HCT116 (cell line): Measurements from ENCODE around the gene ELF5. TPM values are rescaled to one million over a fixed set of nuclear protein-coding genes. Genes with fewer than 3 reads are reported as not detected.

Experiments
- ATAC-seq: fragments of 200-7000 bp; cut with Tn5 transposase; 2 replicates; pipeline ENCODE4 v1.9.1; 2020; ENCODE audit warnings: mild to moderate bottlenecking, moderate library complexity
- BruUV-seq: library from RNA; stranded (reverse); fragments of 400-500 nt; replicated peaks from 2 replicates; lab custom pipeline; 2021; lab: Mats Ljungman, UMichigan
- CTCF ChIA-PET: fragments of 300-600 bp; sonication (Branson Sonifier 250); formaldehyde crosslinking; loops from one replicate; lab custom pipeline; 2021; ENCODE audit warnings: antibody characterized with exemption; lab: Charles Lee
- POLR2A ChIA-PET: fragments of 300-600, 350-600 bp; sonication (Branson Sonifier 250); formaldehyde crosslinking; loops from one replicate; lab custom pipeline; 2021; ENCODE audit warnings: antibody characterized with exemption; lab: Charles Lee
- RAD21 ChIA-PET, 2 experiments: fragments of 300-600 bp; sonication (Branson Sonifier 250); formaldehyde crosslinking; loops; one replicate each; lab custom pipeline; 2023; ENCODE audit warnings: low total read pairs in 2 of 2; ENCODE audit not compliant: uncharacterized antibody in 2 of 2, unreplicated experiment in 2 of 2, low non-redundant PET in 1 of 2; lab: Charles Lee
- DNase-seq: peaks from one replicate; pipeline ENCODE4 v3.0.0-alpha.2; 2010; ENCODE audit warnings: low read depth, low spot score
- H2AFZ ChIP-seq: fragments of 200-600 bp; shearing (Covaris generic), sonication (generic); 2 replicates; pipeline ENCODE4 v1.6.1; 2017; ENCODE audit warnings: low read depth, mixed run types, mixed read lengths, antibody characterized with exemption, low read length; ENCODE audit not compliant: poor library complexity, severe bottlenecking
- H3K27ac ChIP-seq: 2 replicates; pipeline ENCODE4 v1.5.1; 2012; ENCODE audit warnings: low read depth, low read length
- H3K27me3 ChIP-seq: fragments of 200-600 bp; sonication (generic); 2 replicates; pipeline ENCODE4 v1.6.1; 2016; ENCODE audit warnings: mixed run types, low read length, mixed read lengths; ENCODE audit not compliant: insufficient read depth
- H3K36me3 ChIP-seq, 2 experiments: fragments of 200-500 bp in 1 of 2; fragments of 200-600 bp in 1 of 2; sonication (Bioruptor generic) in 1 of 2; sonication (generic) in 1 of 2; 2 replicates each; pipeline versions ENCODE4 v1.5.1 to v1.6.1; 2014 to 2016; ENCODE audit warnings: low read length in 2 of 2, inconsistent platforms in 1 of 2, mixed read lengths in 1 of 2, mixed run types in 1 of 2; ENCODE audit not compliant: insufficient read depth in 2 of 2, control insufficient read depth in 1 of 2
- H3K4me1 ChIP-seq, 2 experiments: fragments of 200-600 bp in 1 of 2; sonication (generic) in 1 of 2; 2 replicates each; pipeline versions ENCODE4 v1.5.1 to v1.6.1; 2012 to 2017; ENCODE audit warnings: low read length in 2 of 2, inconsistent platforms in 1 of 2, mild to moderate bottlenecking in 1 of 2, mixed read lengths in 1 of 2, mixed run types in 1 of 2, moderate library complexity in 1 of 2; ENCODE audit not compliant: insufficient read depth in 2 of 2, control insufficient read depth in 1 of 2
- H3K4me2 ChIP-seq: fragments of 200-600 bp; sonication (generic); 2 replicates; pipeline ENCODE4 v1.6.1; 2017; ENCODE audit warnings: mixed run types, low read length, mixed read lengths
- H3K4me3 ChIP-seq, 2 experiments: fragments of 200-600 bp in 1 of 2; sonication (generic) in 1 of 2; replicated peaks in 1 of 2; 2 replicates each; pipeline ENCODE4 v1.5.1; 2011 to 2016; ENCODE audit warnings: low read length in 2 of 2, control low read depth in 1 of 2, low read depth in 1 of 2, mild to moderate bottlenecking in 1 of 2, mixed read lengths in 1 of 2, mixed run types in 1 of 2
- H3K79me2 ChIP-seq: fragments of 200-600 bp; sonication (generic); 2 replicates; pipeline ENCODE4 v1.6.1; 2017; ENCODE audit warnings: mild to moderate bottlenecking, mixed run types, low read length, moderate library complexity, mixed read lengths; ENCODE audit not compliant: insufficient read depth
- H3K9ac ChIP-seq: fragments of 200-600 bp; sonication (generic); 2 replicates; pipeline ENCODE4 v1.6.1; 2016; ENCODE audit warnings: low read length, mixed read lengths
- H3K9me2 ChIP-seq: fragments of 200-600 bp; sonication (generic), shearing (Covaris generic); 2 replicates; pipeline ENCODE4 v1.6.1; 2017; ENCODE audit warnings: mixed run types, mild to moderate bottlenecking, moderate library complexity; ENCODE audit not compliant: insufficient read depth
- H3K9me3 ChIP-seq, 2 experiments: fragments of 200-500 bp in 1 of 2; fragments of 200-600 bp in 1 of 2; sonication (Bioruptor generic) in 1 of 2; sonication (generic) in 1 of 2; 2 replicates each; pipeline ENCODE4 v1.6.1; 2014 to 2017; ENCODE audit warnings: low read length in 2 of 2, mixed read lengths in 2 of 2, inconsistent platforms in 1 of 2, low read depth in 1 of 2, mild to moderate bottlenecking in 1 of 2, mixed run types in 1 of 2, moderate library complexity in 1 of 2; ENCODE audit not compliant: control insufficient read depth in 1 of 2, insufficient read depth in 1 of 2
- H4K20me1 ChIP-seq: fragments of 200-600 bp; sonication (generic), shearing (Covaris generic); 2 replicates; pipeline ENCODE4 v1.6.1; 2017; ENCODE audit warnings: mixed run types, mild to moderate bottlenecking, moderate library complexity; ENCODE audit not compliant: insufficient read depth
- CBX3 ChIP-seq: IDR thresholded peaks from 2 replicates; pipeline ENCODE4 v1.6.1; 2012; ENCODE audit warnings: low read depth
- CEBPB ChIP-seq: IDR thresholded peaks from 2 replicates; pipeline ENCODE4 v1.6.1; 2012; ENCODE audit warnings: low read depth
- ELF1 ChIP-seq: IDR thresholded peaks from 2 replicates; pipeline ENCODE4 v1.6.1; 2012; ENCODE audit warnings: low read depth, borderline replicate concordance
- EZH2 ChIP-seq: fragments of 200-600 bp; sonication (generic); IDR thresholded peaks from 2 replicates; pipeline ENCODE4 v1.6.1; 2017; ENCODE audit warnings: antibody characterized with exemption, mixed run types
- EZH2phosphoT487 ChIP-seq: fragments of 200-600 bp; IDR thresholded peaks from 2 replicates; pipeline ENCODE4 v1.6.1; 2018; ENCODE audit warnings: antibody characterized with exemption, borderline replicate concordance
- JUND ChIP-seq: IDR thresholded peaks from 2 replicates; pipeline ENCODE4 v1.6.1; 2012
- POLR2A ChIP-seq: IDR thresholded peaks from 2 replicates; pipeline ENCODE4 v1.7.0; 2011; ENCODE audit warnings: borderline replicate concordance; ENCODE audit not compliant: insufficient read depth, insufficient read length; ENCODE audit errors: extremely low read depth
- RAD21 ChIP-seq: IDR thresholded peaks from 2 replicates; pipeline ENCODE4 v1.6.1; 2012; ENCODE audit warnings: low read depth, mild to moderate bottlenecking
- REST ChIP-seq: IDR thresholded peaks from 2 replicates; pipeline ENCODE4 v1.6.1; 2012; ENCODE audit warnings: low read depth
- SRF ChIP-seq: IDR thresholded peaks from 2 replicates; pipeline ENCODE4 v1.6.1; 2012; ENCODE audit warnings: low read depth
- TCF7L2 ChIP-seq: IDR thresholded peaks from 2 replicates; pipeline ENCODE4 v1.7.0; 2011; ENCODE audit warnings: borderline replicate concordance, inconsistent platforms; ENCODE audit not compliant: insufficient read depth, insufficient read length; ENCODE audit errors: extremely low read depth
- YY1 ChIP-seq: IDR thresholded peaks from 2 replicates; pipeline ENCODE4 v1.6.1; 2011; ENCODE audit warnings: low read length, low read depth, moderate library complexity, mild to moderate bottlenecking; ENCODE audit not compliant: insufficient replicate concordance; ENCODE audit errors: extremely low read depth
- ZNF274 ChIP-seq: fragments of 200-500 bp; sonication (Bioruptor generic); IDR thresholded peaks from 2 replicates; pipeline ENCODE4 v1.6.1; 2014; ENCODE audit warnings: mild to moderate bottlenecking, low read depth, low read length, inconsistent platforms
- intact Hi-C: fragments of 100-400 bp; cut with micrococcal nuclease; formaldehyde crosslinking; loops from 2 replicates; pipeline ENCODE4 v1.10.0; 2022
- total RNA-seq: library from RNA; stranded (reverse); gene quantifications from one replicate; pipeline ENCODE4 v1.2.1, GENCODE V29; 2021; ENCODE audit not compliant: unreplicated experiment
- TF ChIP-seq, protein P1 (sequence below): IDR thresholded peaks from 2 replicates; pipeline ENCODE4 v1.6.1; 2012
- TF ChIP-seq, protein P2 (sequence below): IDR thresholded peaks from 2 replicates; pipeline ENCODE4 v1.6.1; 2011; ENCODE audit warnings: mild to moderate bottlenecking, low read length, moderate library complexity; ENCODE audit not compliant: insufficient replicate concordance; ENCODE audit errors: extremely low read depth

ELF5 gene
- total RNA-seq, 1 experiment from 2014 or later: 0.32 TPM

DNA sequence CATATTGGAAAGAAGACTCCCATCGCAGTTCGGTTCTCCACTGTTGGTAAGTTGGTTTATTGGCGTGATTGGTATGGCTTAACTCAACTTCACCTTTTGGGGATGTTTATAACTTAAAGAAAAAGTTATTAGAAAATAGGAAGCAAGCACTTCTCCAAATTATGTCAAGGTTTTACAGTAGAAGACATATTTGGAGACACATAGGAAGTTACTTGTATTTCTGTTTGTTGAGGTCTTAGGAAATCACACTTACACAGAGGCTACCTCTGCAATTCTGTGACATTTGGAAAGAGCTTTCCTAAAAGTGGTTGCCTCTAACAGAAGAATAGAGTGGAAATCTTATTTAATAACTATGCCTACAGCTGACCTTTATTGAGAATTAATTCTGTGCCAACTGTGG, 62.5 kb downstream of the ELF5 start:
- ATAC-seq (no peak), DNase-seq (no peak)
- ChIA-PET RAD21 (no interaction called here), POLR2A (no interaction called here), CTCF (no interaction called here)
- Histone ChIP-seq H3K4me3 (no peak overlapping the region), H3K9me3 (no peaks in the 10 kb centered on the region), H3K4me2 (no peak overlapping the region), H3K27me3 (no peaks in the 10 kb centered on the region), H3K9me2 (no peaks in the 10 kb centered on the region), H4K20me1 (no peaks in the 10 kb centered on the region), H3K79me2 (no peaks in the 10 kb centered on the region; the same call in 1 of the 2 replicates), H3K36me3 (peaks cover 7 to 45% of the 10 kb centered on the region in 2 experiments), H3K9ac (no peak overlapping the region), H3K4me1 (no peaks in the 10 kb centered on the region), H2AFZ (no peak overlapping the region), H3K27ac (no peak overlapping the region)
- BruUV-seq: no TSS peak
- TF ChIP-seq REST (no peak), RAD21 (no peak), CEBPB (no peak), YY1 (no peak), ZNF274 (no peak), ELF1 (no peak), TCF7L2 (no peak), JUND (no peak), CBX3 (no peak), SRF (no peak), EZH2 (no peak), EZH2phosphoT487 (no peak), POLR2A (no peak)
- TF ChIP-seq, protein P1, sequence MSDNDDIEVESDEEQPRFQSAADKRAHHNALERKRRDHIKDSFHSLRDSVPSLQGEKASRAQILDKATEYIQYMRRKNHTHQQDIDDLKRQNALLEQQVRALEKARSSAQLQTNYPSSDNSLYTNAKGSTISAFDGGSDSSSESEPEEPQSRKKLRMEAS: no peak
- TF ChIP-seq, protein P2, sequence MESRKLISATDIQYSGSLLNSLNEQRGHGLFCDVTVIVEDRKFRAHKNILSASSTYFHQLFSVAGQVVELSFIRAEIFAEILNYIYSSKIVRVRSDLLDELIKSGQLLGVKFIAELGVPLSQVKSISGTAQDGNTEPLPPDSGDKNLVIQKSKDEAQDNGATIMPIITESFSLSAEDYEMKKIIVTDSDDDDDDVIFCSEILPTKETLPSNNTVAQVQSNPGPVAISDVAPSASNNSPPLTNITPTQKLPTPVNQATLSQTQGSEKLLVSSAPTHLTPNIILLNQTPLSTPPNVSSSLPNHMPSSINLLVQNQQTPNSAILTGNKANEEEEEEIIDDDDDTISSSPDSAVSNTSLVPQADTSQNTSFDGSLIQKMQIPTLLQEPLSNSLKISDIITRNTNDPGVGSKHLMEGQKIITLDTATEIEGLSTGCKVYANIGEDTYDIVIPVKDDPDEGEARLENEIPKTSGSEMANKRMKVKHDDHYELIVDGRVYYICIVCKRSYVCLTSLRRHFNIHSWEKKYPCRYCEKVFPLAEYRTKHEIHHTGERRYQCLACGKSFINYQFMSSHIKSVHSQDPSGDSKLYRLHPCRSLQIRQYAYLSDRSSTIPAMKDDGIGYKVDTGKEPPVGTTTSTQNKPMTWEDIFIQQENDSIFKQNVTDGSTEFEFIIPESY: no peak
- intact Hi-C loops: no loop called here
